Nephron progenitor cell (in vitro differentiated cells): ENCODE measurements around the gene GALNT18.
A peak's percentile ranks its signal among the peaks of the same experiment; 100 is the strongest.

Experiments
- DNase-seq: peaks from one replicate; pipeline ENCODE4 v3.0.0; 2021
- H3K27ac Mint-ChIP-seq: 2 replicates; pipeline ENCODE4 v1.8.0; 2021; ENCODE audit warnings: mild to moderate bottlenecking, moderate library complexity, mixed read lengths
- H3K27me3 Mint-ChIP-seq: 2 replicates; pipeline ENCODE4 v1.8.0; 2021; ENCODE audit warnings: mild to moderate bottlenecking, low read depth, mixed read lengths; ENCODE audit not compliant: poor library complexity
- H3K36me3 Mint-ChIP-seq: 2 replicates; pipeline ENCODE4 v1.8.0; 2021; ENCODE audit warnings: low read depth, mixed read lengths
- H3K4me1 Mint-ChIP-seq: 2 replicates; pipeline ENCODE4 v1.8.0; 2021; ENCODE audit warnings: mixed read lengths
- H3K4me3 Mint-ChIP-seq: 2 replicates; pipeline ENCODE4 v1.8.0; 2021; ENCODE audit warnings: mild to moderate bottlenecking, moderate library complexity, mixed read lengths
- H3K9me3 Mint-ChIP-seq: 2 replicates; pipeline ENCODE4 v1.8.0; 2021; ENCODE audit warnings: mild to moderate bottlenecking, moderate library complexity, mixed read lengths
- TF ChIP-seq, protein P1 (sequence below): fragments of 200-600 bp; sonication (generic); IDR thresholded peaks from 2 replicates; pipeline ENCODE4 v1.5.0; 2021; ENCODE audit warnings: antibody characterized with exemption

GALNT18 gene

DNA sequence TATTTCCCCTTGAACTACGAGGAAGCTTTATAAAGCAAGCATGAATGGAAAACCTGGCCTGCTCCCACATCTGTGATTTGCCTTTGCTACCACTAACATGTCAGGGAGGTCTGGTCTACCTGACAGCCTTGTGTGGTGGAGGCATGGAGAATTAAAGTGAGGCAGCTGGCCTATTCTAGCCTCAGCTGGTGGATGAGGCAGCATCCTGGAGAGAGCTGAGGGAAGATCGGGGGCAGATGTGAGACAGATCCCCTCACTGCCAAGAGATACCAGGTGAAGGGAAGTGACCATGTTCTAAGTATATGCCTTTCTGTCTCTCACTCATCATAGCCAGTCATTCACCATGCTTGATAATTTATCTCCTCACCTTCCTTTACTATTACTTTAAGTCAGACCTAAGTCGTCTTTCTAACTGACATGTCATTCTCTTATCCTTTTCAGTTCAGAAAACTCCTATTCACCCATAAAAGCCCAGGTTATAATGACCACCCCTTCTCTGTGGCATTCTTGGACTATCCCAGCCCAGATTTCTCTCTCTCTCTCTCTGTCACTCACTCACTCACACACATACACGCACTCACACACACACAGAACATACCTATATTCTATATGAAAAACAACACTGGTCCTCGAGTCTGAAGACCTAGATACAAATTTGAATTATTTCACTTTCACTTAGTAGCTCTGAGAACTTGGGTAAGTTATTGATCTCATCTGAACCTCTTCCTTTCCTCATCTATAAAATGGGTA lies 359.5 kb downstream of the GALNT18 start:
- DNase-seq = no peak
- H3K27ac Mint-ChIP-seq = no peak overlapping the region

DNA sequence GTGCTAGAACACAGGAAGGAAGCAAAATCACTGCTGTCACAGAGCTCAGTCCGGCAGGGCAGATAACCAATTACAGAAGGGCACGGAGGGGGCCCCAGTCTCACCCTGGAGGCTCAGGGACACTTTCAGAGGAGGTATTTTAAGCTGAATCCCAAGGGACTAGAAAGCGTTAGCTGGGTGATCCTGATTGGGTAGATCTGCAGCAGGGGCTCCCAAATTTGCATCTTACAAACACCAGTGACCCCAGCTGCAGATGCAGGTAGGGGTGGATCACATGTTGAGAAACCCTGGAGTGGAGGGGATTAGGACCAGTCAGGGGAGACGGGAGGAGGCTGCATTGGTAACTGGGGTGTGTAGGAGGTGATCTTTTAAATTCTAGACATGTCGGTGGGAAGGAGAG lies 360.2 kb downstream of the GALNT18 start:
- H3K4me3 Mint-ChIP-seq = no peak overlapping the region
- no peak for DNase-seq
- H3K36me3 Mint-ChIP-seq = no peaks in the 10 kb centered on the region
- H3K9me3 Mint-ChIP-seq = no peaks in the 10 kb centered on the region
- peaks cover 39% of the 10 kb centered on the region for H3K4me1 Mint-ChIP-seq
- TF ChIP-seq, protein P1, sequence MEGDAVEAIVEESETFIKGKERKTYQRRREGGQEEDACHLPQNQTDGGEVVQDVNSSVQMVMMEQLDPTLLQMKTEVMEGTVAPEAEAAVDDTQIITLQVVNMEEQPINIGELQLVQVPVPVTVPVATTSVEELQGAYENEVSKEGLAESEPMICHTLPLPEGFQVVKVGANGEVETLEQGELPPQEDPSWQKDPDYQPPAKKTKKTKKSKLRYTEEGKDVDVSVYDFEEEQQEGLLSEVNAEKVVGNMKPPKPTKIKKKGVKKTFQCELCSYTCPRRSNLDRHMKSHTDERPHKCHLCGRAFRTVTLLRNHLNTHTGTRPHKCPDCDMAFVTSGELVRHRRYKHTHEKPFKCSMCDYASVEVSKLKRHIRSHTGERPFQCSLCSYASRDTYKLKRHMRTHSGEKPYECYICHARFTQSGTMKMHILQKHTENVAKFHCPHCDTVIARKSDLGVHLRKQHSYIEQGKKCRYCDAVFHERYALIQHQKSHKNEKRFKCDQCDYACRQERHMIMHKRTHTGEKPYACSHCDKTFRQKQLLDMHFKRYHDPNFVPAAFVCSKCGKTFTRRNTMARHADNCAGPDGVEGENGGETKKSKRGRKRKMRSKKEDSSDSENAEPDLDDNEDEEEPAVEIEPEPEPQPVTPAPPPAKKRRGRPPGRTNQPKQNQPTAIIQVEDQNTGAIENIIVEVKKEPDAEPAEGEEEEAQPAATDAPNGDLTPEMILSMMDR = no peak
- H3K27me3 Mint-ChIP-seq = peaks cover 10% of the 10 kb centered on the region
- H3K27ac Mint-ChIP-seq = peak overlapping the region; percentile 31

More for the DNA sequence above, 359.5 kb downstream of the GALNT18 start:
- Mint-ChIP-seq H3K36me3 (no peaks in the 10 kb centered on the region), H3K27me3 (peaks cover 10% of the 10 kb centered on the region), H3K4me1 (peaks cover 41% of the 10 kb centered on the region), H3K4me3 (no peak overlapping the region), H3K9me3 (no peaks in the 10 kb centered on the region)
- TF ChIP-seq, protein P1 = no peak

DNA sequence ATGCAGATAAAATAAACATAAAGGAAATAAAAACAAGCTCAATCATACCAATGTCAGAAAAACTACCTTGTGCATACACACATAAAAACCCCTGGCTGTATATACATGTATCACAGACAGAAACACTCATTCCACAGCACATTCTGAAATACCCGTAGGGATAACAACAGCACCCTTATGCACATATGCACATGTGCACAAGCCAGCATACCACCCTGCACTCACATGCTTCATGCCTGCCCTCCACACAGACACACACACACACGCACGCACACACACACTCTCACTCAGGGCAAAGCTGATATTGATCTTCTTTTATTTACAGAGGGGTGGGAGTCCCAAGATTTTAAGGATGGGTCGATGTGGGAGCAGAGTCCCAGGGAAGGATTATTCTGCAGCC lies 360.9 kb downstream of the GALNT18 start:
- TF ChIP-seq, protein P1 = no peak
- Mint-ChIP-seq H3K36me3 (no peaks in the 10 kb centered on the region), H3K4me3 (no peak overlapping the region), H3K4me1 (peaks cover 34% of the 10 kb centered on the region), H3K9me3 (no peaks in the 10 kb centered on the region), H3K27ac (no peak overlapping the region), H3K27me3 (peaks cover 10% of the 10 kb centered on the region)
- DNase-seq = no peak

DNA sequence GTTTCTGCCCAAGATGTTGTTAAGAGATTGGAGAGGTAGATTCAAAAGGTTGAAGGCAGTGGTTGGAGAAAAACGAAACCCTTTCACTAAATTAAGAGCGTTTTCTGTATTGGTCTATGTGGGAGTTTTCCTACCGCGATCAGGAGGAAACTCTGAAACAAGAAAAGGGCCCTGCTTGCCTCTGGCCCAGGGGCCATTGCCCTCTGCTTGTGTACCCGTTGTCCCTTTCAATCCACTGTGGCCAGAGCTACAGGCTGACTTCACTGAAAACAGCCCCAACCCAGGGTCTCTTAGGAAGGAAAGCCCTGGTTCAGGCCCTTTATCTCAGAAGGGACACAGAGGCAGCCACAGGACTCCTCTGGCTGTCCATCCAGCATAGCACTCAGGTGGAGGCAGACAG lies 367.8 kb downstream of the GALNT18 start:
- H3K9me3 Mint-ChIP-seq = no peaks in the 10 kb centered on the region
- H3K4me3 Mint-ChIP-seq = no peak overlapping the region
- H3K27ac Mint-ChIP-seq = no peak overlapping the region
- TF ChIP-seq, protein P1 = no peak
- no peaks in the 10 kb centered on the region for H3K4me1 Mint-ChIP-seq
- H3K36me3 Mint-ChIP-seq = no peaks in the 10 kb centered on the region
- DNase-seq = no peak
- peaks cover 23% of the 10 kb centered on the region for H3K27me3 Mint-ChIP-seq

DNA sequence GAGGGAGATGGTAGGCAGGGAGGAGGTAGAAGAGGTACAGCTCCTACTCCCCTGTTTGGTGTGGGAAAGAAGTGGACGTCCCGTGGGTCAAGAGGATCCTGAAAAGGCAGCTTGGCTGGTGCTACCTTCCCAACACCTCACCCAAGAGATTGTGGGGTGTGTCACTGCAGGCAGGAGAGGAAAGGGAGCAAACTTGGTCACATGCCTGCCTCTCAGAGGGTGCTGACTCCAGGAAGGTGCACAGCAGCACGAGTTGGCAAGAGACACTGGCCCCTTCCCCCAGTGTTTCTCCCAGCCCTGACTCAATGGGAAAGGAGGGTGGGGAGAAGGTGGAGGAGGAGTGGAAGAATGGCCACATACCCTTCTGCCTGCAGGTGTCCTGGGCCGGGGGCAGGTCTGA lies 368.3 kb downstream of the GALNT18 start:
- H3K36me3 Mint-ChIP-seq = no peaks in the 10 kb centered on the region
- H3K4me3 Mint-ChIP-seq = no peak overlapping the region
- H3K4me1 Mint-ChIP-seq = no peaks in the 10 kb centered on the region
- no peak overlapping the region for H3K27ac Mint-ChIP-seq
- TF ChIP-seq, protein P1 = no peak
- H3K9me3 Mint-ChIP-seq = no peaks in the 10 kb centered on the region
- no peak for DNase-seq
- H3K27me3 Mint-ChIP-seq = peaks cover 23% of the 10 kb centered on the region

DNA sequence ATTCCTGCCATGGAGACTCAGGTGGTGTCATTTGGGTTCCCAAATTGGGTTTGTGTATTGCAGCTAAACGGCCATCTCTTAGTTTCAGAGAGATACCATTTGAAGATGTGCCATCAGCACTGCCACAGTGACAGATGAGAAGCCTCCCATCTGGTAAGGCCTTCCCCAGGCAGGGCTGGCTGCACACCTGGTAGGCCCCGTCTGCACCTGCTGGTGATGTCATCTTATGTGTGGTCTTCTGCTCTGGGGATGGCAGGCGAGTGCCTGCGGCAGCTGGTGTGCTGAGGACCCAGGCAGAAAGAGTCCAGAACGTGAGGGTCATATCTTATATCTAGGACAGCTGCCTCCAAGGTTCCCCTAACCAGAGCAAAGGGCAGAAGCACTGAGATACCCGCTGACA lies 369.4 kb downstream of the GALNT18 start:
- H3K4me3 Mint-ChIP-seq = no peak overlapping the region
- H3K4me1 Mint-ChIP-seq = no peaks in the 10 kb centered on the region
- no peaks in the 10 kb centered on the region for H3K36me3 Mint-ChIP-seq
- DNase-seq = no peak
- no peak overlapping the region for H3K27ac Mint-ChIP-seq
- TF ChIP-seq, protein P1 = no peak
- H3K27me3 Mint-ChIP-seq = peaks cover 27% of the 10 kb centered on the region
- H3K9me3 Mint-ChIP-seq = peaks cover 7% of the 10 kb centered on the region
